GM19395 (cell line): ENCODE data around the gene TMEM80.

ENCODE experiments used
- ATAC-seq: cut with Tn5 transposase; IDR thresholded peaks from one replicate; pipeline ENCODE4 v1.9.1; 2021; ENCODE audit warnings: mild to moderate bottlenecking, moderate library complexity; ENCODE audit not compliant: unreplicated experiment

TMEM80 gene

DNA sequence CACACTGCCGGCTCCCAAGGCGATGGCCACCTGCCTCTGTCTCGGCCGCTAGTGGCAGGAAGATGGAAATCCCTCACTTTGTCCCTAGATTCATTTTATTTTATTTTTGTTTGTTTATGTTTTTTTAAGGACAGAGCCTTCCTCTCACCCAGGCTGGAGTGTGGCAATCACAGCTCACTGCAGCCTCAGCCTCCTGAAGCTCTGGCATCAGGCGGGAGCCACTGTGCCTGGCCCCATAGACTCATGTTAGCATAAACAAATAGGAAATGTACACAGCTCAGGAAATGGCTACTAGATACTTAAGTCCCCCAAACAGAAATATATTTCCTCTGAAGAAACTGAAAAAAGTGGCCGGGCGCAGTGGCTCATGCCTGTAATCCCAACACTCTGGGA is 3.5 kb downstream of the TMEM80 start:
- ATAC-seq, result no peak

DNA sequence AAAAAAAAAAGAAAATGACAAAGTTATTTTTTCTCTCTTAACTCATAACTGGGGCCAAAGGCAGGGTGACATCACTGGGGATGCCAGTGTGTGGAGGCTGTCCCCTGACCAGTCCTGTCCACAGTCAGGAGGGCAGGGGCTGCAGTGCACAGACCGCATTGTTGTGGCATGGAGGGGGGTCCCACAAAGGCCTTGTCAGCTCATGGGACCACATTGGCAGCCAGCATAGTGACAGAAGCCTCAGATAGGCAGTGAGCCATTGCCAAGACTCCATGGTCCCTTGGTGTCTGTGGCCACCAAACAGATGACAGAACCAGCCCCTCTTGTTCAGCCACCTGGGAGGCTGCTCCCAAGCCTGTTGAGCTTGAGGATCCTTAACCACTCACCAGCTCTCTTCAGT is 4.1 kb downstream of the TMEM80 start:
- no peak for ATAC-seq

DNA sequence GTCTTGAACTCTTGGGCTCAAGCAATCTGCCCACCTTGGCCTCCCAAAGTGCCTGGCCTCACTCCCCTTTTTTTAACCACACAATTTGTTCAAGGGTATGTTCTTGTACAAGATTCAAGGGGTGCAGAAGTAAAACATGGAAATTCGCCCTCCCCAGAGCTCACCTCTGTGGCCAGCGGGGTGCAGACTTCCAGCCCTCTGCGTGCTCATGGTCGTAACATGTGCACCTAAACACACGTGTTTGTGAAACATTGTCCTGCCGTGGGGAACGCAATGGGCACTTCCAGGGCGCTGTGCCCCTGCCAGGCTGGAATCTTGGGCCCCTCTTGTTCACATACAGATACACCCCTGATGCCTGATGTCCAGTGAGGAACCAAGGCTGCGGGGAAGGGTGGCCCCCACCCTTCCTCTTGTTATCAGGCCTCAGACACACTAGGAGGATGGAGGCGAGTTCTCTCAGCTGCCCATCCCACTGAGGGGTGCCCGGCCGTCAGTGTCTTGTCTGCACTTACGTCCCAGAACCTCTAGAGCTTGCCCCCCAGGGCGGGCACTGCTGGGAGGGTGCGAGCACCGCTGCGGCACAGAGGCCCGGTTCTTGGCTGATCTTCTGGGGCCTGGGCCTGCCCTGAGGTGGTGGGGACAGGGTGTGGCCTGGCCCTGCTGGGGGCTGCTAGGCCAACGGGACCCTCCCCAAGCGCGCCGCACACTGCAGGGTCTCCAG is 6.3 kb downstream of the TMEM80 start:
- no peak for ATAC-seq

DNA sequence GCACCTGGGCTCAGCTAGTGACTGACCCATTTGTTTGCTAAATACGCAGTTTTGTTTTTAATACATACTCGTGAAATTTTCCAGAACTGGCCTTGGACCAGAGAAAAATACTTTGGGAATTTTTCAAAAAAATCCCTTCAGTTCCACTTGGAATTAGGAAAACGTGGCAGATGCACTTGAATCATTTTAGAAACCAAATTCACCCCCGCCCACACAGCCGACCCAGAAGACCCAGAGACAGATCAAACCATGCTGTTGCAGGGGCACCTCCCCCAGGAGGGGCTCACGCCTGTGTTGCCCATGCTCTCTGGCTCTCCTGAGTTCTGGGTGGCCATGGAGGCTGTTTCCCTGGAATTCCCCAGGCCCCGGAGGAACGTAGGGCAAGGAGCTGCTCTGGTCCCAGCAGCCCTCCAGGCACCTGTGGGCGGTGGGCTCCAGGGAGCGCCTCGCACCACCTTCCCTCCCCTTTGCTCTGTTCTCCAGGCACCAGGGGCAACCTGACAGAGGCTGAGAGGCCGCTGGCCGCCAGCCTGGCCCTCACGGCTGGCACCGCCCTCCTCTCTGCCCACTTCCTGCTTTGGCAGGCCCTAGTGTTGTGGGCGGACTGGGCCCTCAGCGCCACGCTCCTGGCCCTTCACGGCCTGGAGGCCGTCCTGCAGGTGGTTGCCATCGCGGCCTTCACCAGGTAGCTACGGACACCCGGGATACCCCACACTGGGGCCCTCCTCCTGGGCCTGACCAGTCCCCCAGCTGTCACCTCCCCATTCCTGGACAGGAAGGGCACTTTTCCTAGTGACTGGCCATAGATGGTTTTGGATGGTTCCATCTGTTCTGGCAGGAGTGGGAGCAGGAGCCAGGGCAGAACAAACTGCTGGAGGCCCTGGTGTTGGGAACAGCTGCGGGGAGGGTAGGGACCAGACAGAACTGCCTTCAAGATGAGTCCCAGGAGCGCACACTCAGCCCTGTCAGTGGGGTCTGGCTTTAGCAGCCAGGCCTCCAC is 7.1 kb downstream of the TMEM80 start:
- ATAC-seq, result no peak

DNA sequence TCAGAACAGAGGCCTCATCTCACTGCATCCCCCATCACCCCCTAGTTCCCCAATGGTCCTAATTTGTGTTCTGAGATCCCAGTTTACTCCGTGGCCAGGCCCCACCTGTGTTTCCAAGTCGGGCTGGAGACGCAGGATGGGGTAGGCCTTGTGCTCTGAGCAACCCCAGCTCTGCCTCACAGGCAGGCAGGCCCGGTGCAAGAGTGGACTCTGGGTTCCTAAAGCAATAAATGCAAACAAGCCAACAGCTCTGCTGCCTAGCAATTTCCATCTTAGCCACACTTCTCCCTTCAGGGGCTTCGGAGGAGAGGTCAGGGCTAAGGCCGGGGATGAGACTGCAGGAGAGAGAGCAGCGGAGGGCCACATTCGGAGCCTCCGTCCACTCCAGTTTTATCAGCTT is 7.9 kb downstream of the TMEM80 start:
- no peak for ATAC-seq

DNA sequence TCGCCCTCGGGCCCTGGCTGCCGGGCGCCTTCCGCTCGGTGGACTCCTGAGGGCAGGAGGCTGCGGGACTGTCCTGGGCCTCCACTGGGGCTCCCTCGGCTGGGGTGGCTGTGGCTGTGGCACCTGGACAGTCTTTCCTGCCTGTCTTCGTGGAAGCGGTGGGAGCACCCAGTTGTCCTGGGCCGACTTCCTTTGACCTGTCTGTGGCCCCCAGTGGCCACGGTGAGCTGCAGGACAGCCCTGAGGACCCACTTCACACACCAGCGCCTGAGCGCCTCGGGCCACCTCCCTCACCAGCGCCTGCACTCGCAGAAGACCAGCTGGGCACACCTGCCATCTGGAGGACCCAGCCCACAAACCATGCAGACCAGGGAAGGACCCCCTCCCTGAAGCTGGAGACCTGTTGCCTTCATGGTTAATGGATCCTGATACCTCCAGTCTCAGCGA is 8.6 kb downstream of the TMEM80 start:
- ATAC-seq, result no peak

DNA sequence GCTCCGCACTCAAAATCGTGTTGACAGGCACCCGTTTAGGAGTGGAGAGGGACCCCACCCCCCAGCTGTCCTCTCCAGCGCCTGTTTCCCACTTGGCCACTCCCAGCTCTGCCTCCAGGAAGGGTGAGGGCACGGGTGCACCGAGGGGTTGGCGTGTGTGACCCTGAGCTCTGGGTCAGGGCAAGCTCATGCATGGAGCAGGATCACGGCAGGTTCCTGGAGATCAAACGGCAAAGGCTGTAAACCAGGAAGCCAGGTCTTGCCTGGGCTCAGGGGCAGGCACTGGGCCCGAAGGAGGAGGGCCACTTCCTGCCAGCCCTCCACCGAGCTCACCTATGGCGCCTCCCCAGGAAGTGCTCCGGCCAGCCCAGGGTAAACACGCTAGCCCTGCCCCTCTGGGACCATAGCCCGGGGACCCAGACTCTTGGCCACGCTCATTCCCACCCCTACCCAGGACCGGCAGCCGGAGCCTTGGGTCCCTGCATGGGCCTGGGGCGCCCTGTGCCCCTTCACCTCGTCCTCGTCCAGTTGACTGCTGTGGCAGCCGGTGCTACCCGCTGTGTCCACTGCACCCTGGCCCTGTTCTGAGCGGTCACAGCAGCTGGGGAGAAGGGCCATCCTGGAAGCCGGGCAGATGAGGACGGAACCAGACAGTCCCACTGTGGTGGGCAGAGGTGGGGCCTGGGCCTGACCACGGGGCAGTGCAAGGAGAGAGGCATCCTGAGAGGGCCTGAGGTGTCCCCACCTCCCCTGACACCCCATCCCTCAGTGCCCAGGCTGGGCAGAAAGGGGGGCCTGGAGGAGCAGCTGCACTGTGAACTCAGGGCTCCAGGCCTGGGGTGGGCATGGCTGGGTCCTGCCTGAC is 9.4 kb downstream of the TMEM80 start:
- ATAC-seq, result no peak

DNA sequence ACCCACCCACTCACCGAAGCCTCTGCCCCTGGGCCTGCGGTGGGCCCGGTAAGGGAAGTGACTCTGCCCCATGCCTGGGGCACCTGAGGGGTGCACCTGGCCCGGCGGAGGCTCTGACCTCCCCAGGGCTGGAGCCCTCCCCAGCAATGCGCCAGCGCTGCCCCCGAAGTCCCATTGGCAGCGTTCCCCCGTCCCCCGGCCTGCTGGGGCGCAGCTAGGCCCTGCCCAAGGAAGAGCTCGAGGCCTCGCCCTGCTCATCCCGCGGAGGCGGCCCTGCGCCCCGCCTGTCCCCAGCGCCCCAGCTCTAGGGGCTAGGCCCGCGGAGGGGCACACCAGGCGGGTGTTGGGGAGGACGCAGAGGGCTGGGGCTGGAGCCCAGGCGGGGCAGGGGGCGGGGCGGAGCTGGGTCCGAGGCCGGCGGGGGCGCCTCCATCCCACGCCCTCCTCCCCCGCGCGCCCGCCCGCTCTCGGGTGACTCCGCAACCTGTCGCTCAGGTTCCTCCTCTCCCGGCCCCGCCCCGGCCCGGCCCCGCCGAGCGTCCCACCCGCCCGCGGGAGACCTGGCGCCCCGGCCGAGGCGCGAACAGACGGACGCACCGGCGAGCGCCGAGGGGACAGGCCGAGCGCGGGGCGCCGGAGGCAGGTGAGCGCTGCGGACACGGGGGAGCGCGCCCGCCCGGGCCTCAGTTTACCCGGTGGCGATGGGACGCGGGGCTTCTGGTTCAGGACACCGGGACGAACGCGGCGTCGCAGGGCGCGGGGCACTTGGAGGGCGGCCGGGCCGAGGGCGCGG is 10.2 kb downstream of the TMEM80 start, which contains the start of gene EPS8L2:
Gene EPS8L2, plus strand, starts transcription at position 586 of the 793 bp plus-strand sequence. CDS start 3,177 bp downstream, outside the sequence.
- ATAC-seq, result no peak

DNA sequence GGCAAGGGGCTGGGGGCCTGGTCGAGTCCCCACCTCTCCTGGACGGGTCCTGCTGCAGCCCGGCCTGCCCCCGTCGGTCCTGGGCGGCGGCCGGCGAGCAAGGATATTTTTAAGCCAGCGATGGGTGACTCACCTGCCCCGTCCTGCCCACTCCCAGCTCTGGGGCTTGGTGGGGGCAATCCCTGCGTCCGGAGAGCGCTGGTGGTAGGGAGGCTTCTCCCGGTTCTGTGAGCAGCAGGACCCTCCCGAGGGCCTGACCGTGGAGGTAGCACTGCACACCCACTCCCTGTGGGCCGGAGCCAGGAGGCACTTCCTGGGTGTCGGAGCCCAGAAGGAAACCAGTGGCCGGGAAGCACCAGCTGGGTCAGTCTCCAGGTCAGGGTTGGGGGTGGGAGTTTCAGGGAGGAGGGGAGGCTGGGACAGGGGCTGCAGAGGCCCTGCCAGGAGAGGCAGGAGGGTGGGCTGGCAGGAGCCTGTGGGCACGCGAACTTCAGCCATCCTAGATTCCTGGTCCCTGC is 10.9 kb downstream of the TMEM80 start:
- no peak for ATAC-seq

DNA sequence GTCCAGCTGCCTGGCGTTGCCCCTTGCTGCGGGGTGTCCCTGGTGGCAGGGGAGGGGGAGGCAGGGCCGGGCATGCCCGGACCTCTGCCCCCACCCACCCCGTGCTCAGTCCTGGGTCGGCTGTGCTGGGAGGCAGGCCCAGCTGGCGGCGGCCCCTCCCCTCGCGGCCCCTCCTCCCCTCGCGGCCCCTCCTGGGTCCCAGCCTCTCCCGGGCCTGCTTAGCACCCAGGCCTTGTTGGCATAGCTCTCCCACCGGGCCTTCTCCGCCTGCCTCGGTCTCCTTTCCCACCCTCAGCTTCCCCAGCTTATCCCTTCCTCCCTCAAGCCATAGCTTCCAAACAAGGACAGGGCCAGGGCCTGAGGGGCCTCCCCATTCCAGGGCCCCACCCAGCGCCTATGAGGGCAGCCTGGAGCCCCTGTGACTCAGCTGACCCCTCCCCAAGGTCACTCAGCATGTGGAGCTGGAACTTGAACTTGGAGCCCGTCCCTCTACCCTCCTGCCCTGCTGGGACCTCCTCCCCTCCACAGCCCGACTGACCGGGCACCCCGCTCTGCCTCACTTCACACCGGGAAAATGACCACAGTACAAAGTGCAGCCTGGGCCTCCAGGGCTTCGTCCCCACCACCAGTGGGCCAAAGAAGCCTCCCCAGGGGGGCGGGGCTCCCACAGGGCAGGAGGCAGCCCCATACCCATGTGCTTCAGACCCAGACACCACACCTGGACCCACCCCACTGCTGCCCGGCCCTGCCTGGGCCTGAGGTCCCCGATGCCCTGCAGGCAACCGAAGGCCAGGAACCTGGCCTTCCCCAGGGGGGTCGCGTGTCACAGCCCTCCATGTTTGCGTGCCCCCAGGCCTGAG is 11.6 kb downstream of the TMEM80 start:
- ATAC-seq, result no peak

DNA sequence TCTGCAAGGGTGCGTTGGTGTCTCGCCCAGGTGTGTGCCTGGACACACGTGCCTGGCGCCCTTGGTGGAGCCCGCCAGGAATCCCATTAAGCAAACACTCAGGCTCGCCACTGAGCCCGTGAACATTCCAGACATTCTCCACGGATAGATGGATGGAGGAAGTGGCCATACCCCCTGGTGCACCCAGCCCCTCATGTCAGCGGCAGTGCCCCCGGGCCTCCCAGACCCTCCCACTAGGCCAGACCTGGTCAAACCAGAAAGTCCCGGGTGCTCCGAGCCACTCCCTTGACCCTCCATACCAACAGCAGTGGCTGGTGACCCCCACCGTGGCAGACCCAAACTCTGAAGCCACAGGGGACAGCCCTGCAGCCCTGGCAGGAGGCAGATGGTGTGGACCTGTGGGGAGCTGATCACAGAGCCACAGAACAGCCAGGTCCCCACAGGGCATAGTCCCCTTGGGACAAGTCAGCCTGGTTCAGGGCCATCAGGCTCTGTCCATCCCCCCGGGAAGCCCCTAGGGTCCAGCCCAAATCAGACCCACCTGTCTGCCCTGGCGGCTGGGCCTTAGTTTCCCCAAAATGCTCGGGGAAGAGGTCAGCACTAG is 12.3 kb downstream of the TMEM80 start:
- no peak for ATAC-seq

DNA sequence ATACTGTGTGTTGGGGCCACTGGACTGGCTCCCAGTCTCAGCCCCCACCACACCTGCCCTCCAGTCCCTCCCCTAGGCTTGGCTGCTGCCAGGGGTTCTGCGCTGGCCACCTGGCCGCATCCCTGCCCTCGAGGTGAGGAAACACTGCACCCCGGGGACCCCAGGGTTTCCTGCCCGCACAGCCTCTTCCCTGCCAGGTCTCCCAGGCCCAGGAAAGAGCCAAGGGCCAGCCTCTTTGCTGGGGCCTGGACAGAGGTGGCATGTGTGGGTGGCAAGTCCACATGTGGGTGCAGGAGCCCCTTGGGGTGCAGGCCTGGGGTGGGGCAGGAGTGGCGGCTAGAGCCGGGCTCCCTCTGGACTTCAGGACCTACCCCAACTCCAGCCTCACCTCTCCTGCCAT is 12.9 kb downstream of the TMEM80 start:
- ATAC-seq, result no peak

DNA sequence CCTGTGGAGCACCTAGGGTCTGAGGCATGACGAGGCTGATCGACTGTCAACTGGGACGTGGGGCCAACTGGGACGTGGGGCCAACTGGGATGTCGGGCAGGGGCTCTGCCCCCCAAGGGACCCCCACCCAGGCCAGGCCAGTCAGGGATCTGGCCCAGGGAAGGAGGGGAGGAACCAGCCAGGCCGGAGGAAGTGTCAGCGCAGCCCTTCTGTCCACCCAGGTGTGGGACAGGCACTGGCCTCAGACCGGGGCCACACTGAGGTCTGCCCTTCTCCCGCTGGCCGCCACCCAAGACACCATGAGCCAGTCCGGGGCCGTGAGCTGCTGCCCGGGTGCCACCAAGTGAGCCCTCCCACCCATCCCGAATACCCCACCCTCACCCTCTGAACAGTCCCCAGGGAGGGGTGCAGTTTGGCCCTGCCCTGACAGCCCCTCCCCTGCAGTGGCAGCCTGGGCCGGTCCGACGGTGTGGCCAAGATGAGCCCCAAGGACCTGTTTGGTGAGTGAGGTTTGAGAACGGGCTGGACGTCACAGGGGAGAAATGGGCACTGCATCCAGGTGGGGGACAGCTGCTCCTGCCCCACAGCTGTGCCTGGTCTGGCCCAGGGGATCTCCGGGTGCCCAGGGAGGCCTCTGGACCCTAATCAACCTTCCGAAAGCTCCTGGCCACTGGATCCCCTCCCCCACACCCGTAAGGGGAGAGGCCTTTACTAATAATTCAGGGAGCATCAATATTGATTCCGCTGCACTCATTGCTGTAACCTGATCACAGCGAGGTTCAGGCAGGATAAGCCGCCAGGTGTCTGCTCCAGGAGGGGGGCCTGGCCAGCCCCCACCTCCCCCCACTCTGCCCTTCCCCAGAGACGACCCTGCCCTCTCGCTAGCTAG is 13.7 kb downstream of the TMEM80 start:
- no peak for ATAC-seq

DNA sequence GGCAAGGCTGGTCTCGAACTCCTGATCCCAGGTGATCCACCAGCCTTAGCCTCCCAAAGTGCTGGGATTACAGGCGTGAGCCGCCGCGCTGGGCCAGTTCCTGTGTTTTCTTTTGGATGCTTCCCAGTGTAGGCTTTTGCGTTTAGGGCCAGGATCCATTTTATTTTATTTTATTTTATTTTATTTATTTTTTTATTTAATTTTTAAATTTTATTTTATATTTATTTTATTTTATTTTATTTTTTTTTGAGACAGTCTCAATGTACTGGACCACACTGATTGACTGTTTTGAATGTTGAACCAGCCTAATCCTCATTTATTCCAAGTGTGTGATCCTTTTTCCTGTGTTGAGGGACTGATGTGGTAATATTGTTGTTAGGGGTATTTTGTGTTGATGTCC is 18.8 kb downstream of the TMEM80 start:
- ATAC-seq, result no peak

DNA sequence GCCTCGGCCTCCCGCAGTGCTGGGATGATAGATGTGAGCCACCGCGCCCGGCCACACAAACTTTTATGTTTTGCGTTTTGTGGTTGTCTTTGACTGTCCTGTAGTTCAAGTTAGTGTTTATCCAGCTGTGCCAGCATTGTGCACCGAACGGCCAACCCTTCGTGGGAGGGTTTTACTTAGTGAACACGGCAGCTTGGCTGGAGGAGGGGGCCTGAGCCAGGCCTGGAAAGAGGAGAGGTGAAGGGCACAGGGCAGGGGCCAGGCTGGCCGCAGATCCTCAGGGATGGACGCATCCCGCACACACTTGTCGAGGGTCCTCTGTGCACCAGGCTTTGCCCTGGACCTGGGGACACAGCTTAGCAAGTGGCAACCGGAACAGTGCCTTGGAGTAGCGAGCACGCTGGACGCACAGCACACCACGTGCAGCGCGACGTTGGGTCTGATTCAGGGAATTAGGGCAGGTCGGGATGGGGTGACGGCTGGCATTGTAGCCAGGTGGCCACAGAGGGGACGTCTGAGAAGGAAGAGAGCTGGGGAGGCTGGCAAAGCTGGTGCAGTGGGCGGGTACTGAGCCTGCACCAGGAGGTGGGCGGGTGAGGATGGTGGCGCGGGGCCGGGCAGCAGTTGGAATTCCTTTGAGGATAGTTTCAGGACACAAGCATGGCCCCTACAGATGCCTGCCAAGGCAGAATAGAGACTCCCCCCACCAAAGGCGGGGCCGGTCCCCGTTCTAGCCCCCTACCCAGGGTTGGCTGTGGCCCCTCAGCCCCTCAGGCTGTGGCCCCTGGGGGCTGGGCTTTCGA is 23.8 kb downstream of the TMEM80 start:
- no peak for ATAC-seq

DNA sequence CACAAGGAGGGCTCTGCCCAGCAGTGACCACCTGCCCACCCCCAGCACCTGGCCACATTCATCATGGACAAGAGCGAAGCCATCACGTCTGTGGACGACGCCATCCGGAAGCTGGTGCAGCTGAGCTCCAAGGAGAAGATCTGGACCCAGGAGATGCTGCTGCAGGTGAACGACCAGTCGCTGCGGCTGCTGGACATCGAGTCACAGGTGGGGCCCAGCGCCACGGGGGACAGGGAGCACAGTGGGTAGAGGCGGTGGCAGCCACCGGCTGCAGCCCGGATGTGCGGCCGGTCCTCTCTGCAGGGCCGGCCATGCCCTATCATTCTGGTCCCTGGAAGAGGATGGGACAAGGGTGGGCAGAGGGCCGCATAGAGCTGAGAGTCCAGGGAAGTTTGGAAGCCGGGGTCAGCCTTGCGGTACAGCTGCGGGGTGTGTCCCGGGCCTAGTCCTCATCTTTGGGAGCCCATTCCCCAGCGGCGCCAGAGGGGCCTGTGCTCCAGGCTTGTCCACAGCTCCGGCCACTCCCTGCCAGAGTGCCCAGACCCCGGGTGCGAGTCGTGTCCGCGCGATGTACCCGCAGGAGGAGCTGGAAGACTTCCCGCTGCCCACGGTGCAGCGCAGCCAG is 24.5 kb downstream of the TMEM80 start:
- no peak for ATAC-seq
